ENCODE data around the gene C1orf21.

C1orf21 gene

GRCh38 chr1:184643661-184644060, 256.8 kb downstream of the C1orf21 start:
- H3K4me3 ChIP-seq (ENCODE audit: low read depth, low read length) = no peak overlapping the region
- DNase-seq (ENCODE audit: low read depth, low spot score) = no peak
- no peak for TF ChIP-seq CTCF (IDR thresholded peaks at IDR 0.05; ENCODE audit: low read depth, low read length)
- in situ Hi-C loops (cut with HindIII; ENCODE audit: low sequenced_read_pairs) = no loop called here

GRCh38 chr1:184644771-184645170, 257.9 kb downstream of the C1orf21 start:
- TF ChIP-seq CTCF (IDR thresholded peaks at IDR 0.05; ENCODE audit: low read depth, low read length) = no peak
- no peak overlapping the region for H3K4me3 ChIP-seq (ENCODE audit: low read depth, low read length)
- in situ Hi-C loops (cut with HindIII; ENCODE audit: low sequenced_read_pairs) = no loop called here
- no peak for DNase-seq (ENCODE audit: low read depth, low spot score)

DNA sequence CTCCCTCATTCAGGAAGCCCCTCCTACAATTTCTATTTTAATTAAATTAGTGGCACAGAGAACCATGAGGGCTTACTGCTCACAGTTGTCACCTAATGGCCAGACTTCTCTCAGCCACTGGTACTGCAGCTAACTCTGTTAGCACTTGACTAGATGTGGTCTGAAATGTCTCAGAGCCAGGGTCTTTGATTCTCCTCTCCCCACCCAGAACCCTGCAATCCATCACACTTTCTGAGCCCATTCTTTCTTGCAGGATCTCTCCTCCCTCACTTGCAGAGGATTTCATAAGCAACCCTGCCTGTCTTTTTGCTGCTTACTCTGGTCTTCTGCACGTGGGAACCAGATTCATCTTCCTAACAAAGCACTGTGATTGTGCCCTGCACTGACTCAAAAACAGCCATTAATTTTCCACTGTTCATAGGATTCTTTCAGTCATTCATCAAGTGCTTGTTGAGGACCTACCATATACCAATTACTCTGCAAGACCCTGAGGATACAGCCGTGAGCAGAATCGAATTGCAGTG, 259.4 kb downstream of the C1orf21 start:
- DNase-seq (ENCODE audit: low read depth, low spot score) = no peak
- no peak for TF ChIP-seq CTCF (IDR thresholded peaks at IDR 0.05; ENCODE audit: low read depth, low read length)
- in situ Hi-C loops (cut with HindIII; ENCODE audit: low sequenced_read_pairs) = no loop called here
- H3K4me3 ChIP-seq (ENCODE audit: low read depth, low read length) = no peak overlapping the region

GRCh38 chr1:184646824-184647223, 260.0 kb downstream of the C1orf21 start:
- no peak for DNase-seq (ENCODE audit: low read depth, low spot score)
- no peak for TF ChIP-seq CTCF (IDR thresholded peaks at IDR 0.05; ENCODE audit: low read depth, low read length)
- in situ Hi-C loops (cut with HindIII; ENCODE audit: low sequenced_read_pairs) = no loop called here

DNA sequence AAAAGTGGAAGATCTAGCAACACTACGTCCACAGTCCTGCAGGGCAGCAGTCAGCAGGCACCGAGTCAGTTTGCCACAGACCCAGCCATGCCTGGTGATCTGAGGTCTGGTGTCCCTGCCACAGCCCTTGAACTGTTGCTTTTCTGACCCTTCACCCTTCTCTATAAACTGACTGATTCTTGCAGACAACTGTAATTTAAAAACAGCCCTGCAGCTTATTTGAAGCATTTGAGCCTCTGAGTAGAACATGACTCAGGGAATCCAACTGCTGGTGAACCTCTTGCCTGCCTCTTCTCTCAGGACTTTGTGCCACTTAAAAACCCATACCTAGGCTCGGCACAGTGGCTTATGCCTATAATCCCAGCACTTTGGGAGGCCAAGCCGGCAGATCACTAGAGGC, 260.6 kb downstream of the C1orf21 start:
- TF ChIP-seq CTCF (IDR thresholded peaks at IDR 0.05; ENCODE audit: low read depth, low read length) = no peak
- in situ Hi-C loops (cut with HindIII; ENCODE audit: low sequenced_read_pairs) = no loop called here
- no peak for DNase-seq (ENCODE audit: low read depth, low spot score)

More at GRCh38 chr1:184646824-184647223, 260.0 kb downstream of the C1orf21 start:
- H3K4me3 ChIP-seq (ENCODE audit: low read depth, low read length) = no peak overlapping the region

DNA sequence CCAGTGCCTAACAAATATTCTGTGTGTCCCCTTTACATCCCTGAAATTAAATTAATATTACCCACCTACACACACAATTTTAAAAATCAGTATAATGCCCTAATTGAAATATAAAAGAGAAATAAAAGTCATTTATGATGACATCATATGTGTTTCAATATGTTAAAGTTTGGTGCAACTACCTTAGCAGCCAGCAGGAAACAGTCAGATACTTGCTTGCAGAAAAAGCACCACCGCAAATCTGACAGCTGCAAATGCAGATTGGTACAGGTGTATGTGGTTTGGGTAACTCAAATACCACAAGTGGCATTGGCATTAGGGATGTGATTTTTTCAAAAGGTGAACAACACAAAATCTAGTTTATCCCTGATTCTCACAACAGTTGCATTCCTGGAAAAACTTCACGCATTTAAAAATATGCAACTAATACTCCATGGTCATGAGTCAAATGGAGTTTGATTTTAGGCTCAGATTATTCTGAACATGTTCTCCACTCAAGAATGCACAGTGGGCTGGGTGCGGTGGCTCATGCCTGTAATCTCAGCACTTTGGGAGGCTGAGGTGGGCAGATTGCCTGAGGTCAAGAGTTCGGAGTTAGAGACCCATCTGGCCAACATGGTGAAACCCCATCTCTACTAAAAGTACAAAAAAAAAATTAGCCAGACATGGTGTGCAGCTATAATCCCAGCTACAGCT, 261.5 kb downstream of the C1orf21 start:
- in situ Hi-C loops (cut with HindIII; ENCODE audit: low sequenced_read_pairs) = no loop called here
- TF ChIP-seq CTCF (IDR thresholded peaks at IDR 0.05; ENCODE audit: low read depth, low read length) = no peak
- no peak for DNase-seq (ENCODE audit: low read depth, low spot score)
- no peak overlapping the region for H3K4me3 ChIP-seq (ENCODE audit: low read depth, low read length)

More for the DNA sequence above, 260.6 kb downstream of the C1orf21 start:
- no peak overlapping the region for H3K4me3 ChIP-seq (ENCODE audit: low read depth, low read length)

All from astrocyte of the spinal cord (primary cell).